HG03439 (cell line): ENCODE measurements around the gene YIPF1.
"Not testable (repeated sequence)": the region's sequence is repeated elsewhere in the genome, so short reads cannot be mapped to it uniquely, and the experiment has no call there.

Experiments used
- ATAC-seq: cut with Tn5 transposase; IDR thresholded peaks from one replicate; pipeline ENCODE4 v1.9.1; 2021; ENCODE audit warnings: mild to moderate bottlenecking, moderate library complexity; ENCODE audit not compliant: unreplicated experiment

Gene YIPF1

GRCh38 chr1:53895421-53895820 is 5.8 kb upstream of the YIPF1 start:
- ATAC-seq = no peak

GRCh38 chr1:53894644-53895043 is 5.0 kb upstream of the YIPF1 start:
- ATAC-seq = no peak

GRCh38 chr1:53893999-53894636 is 4.5 kb upstream of the YIPF1 start, which contains the start of gene DIO1:
TSS of gene DIO1 (plus strand) at chr1:53894187. CDS start at chr1:53894211, 24 bp downstream.
- no peak for ATAC-seq

GRCh38 chr1:53892911-53893310 is 3.3 kb upstream of the YIPF1 start:
- no peak for ATAC-seq

GRCh38 chr1:53891678-53892077 is 2.1 kb upstream of the YIPF1 start:
- ATAC-seq = no peak

- ATAC-seq = no peak
These were observed 1.4 kb upstream of the YIPF1 start for GRCh38 chr1:53891018-53891417.

GRCh38 chr1:53890522-53890941 is 935 bp upstream of the YIPF1 start:
- ATAC-seq = no peak

- no peak for ATAC-seq
These were observed 916 bp downstream of the YIPF1 start for GRCh38 chr1:53888681-53889080.

GRCh38 chr1:53883600-53883999 is 6.0 kb downstream of the YIPF1 start:
- ATAC-seq = not testable (repeated sequence)

- not testable (repeated sequence) for ATAC-seq
These were observed 7.7 kb downstream of the YIPF1 start for GRCh38 chr1:53881853-53882252.

- ATAC-seq = no peak
These were observed 11.0 kb downstream of the YIPF1 start for GRCh38 chr1:53878492-53879105.

GRCh38 chr1:53875150-53875549 is 14.4 kb downstream of the YIPF1 start:
- ATAC-seq = not testable (repeated sequence)

- ATAC-seq = no peak
These were observed 17.7 kb downstream of the YIPF1 start for GRCh38 chr1:53871773-53872484.

GRCh38 chr1:53871221-53871620 is 18.4 kb downstream of the YIPF1 start:
- ATAC-seq = no peak

- ATAC-seq = no peak
These were observed 20.0 kb downstream of the YIPF1 start for GRCh38 chr1:53869454-53870117.

- ATAC-seq = no peak
These were observed 21.0 kb downstream of the YIPF1 start for GRCh38 chr1:53868565-53868964.

- ATAC-seq = no peak
These were observed 27.1 kb downstream of the YIPF1 start for GRCh38 chr1:53862507-53862906.

- no peak for ATAC-seq
These were observed 28.6 kb downstream of the YIPF1 start for GRCh38 chr1:53860967-53861411.

GRCh38 chr1:53851571-53852285 is 37.9 kb downstream of the YIPF1 start:
- ATAC-seq = no peak

GRCh38 chr1:53850082-53850673 is 39.4 kb downstream of the YIPF1 start:
- ATAC-seq = no peak
